ENCODE results near the gene ASB18.

GRCh38 chr2:236298924-236299475 lies 34.8 kb upstream of the ASB18 start:
- TF ChIP-seq POLR2AphosphoS5 (IDR thresholded peaks at IDR 0.05) (no peak), EP300 (IDR thresholded peaks at IDR 0.05) (no peak), CTCF (IDR thresholded peaks at IDR 0.05) (no peak), POLR2A (IDR thresholded peaks at IDR 0.05) (no peak)

All from stomach (tissue), 4 donors.